RWPE1 (cell line): Measurements from ENCODE around the gene EIF3L.
A peak's percentile ranks its signal among the peaks of the same experiment; 100 is the strongest.

Experiments used
- CTCF ChIA-PET: fragments of 350-600 bp; sonication (Branson Sonifier 250); formaldehyde crosslinking; extraction: SDS; loops from one replicate; lab custom pipeline; 2021; lab: Yijun Ruan, JAX
- POLR2A ChIA-PET: fragments of 400-600 bp; formaldehyde crosslinking; extraction: SDS; loops from one replicate; lab custom pipeline; 2020; ENCODE audit warnings: antibody characterized with exemption; ENCODE audit not compliant: low non-redundant PET; lab: Yijun Ruan, JAX
- DNase-seq: peaks from one replicate; pipeline ENCODE4 v3.0.0; 2012; ENCODE audit warnings: low spot score
- H3K27ac ChIP-seq: fragments of 450-650 bp; 2 replicates; pipeline ENCODE4 v1.5.1; 2017
- CTCF ChIP-seq: fragments of 450-650 bp; conservative IDR thresholded peaks from 2 replicates; pipeline ENCODE4 v1.5.1; 2017; ENCODE audit warnings: low read depth, mild to moderate bottlenecking

The EIF3L gene

DNA sequence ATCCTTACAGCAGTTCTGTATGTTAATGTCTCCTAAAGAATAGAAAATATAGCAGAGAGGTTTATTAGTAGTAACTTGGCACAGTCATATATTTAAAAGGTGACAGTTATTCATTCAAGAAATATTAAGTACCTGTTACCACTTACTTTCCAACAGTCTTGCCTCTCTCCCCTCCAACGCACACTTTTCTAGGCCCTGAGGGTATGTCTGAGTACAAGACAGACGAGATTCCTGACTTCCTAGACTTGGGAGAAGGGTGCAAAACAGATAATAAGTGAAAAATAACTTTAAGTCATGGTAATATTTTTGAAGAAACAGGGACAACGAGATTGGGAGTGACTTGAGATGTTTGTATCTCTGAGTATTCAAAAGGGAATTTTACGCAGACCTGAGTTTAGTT lies 1.6 kb downstream of the EIF3L start:
- CTCF ChIA-PET = no interaction called here
- no peak for DNase-seq
- H3K27ac ChIP-seq = no peak overlapping the region
- POLR2A ChIA-PET = no interaction called here
- TF ChIP-seq CTCF = no peak

GRCh38 chr22:37852418-37852817 lies 3.2 kb downstream of the EIF3L start:
- CTCF ChIA-PET = no interaction called here
- TF ChIP-seq CTCF = no peak
- no peak for DNase-seq
- POLR2A ChIA-PET = no interaction called here
- no peak overlapping the region for H3K27ac ChIP-seq

DNA sequence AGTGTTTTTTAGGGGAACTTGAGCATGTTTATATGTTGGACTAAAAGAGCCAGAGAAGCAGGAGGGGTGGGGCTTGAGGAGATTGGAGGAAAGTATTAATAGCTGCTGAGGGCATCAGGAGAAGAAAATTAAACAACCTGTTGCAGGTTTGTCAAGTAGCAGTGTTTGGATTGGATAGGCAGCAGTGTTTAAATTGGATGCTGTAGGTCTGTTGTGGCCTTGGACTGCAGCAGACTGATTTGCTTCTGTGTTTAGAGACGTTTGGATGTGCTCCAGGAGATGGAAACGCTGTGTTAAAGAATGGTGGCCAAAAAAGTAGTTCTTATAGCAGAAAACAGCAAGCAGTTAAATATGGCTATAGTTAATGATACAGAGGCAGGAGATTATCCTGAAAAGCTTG lies 5.7 kb downstream of the EIF3L start:
- no peak for TF ChIP-seq CTCF
- no peak for DNase-seq
- peak overlapping the region; percentile 36; the same call in 1 of the 2 replicates for H3K27ac ChIP-seq
- CTCF ChIA-PET = no interaction called here
- POLR2A ChIA-PET = no interaction called here

GRCh38 chr22:37855462-37855861 lies 6.2 kb downstream of the EIF3L start:
- no peak for DNase-seq
- POLR2A ChIA-PET = interaction anchor here (0.5 kb wide), 1 partner anchor 79 kb away, joined by 7 read pairs; no protein-coding TSS in a partner anchor
- CTCF ChIA-PET = no interaction called here
- TF ChIP-seq CTCF = no peak
- H3K27ac ChIP-seq = no peak overlapping the region

- peak overlapping the region; percentile 37; the same call in 1 of the 2 replicates for H3K27ac ChIP-seq
- ChIA-PET CTCF (no interaction called here), POLR2A (no interaction called here)
- no peak for TF ChIP-seq CTCF
- no peak for DNase-seq
Measured at GRCh38 chr22:37860796-37861421, 11.7 kb downstream of the EIF3L start.

DNA sequence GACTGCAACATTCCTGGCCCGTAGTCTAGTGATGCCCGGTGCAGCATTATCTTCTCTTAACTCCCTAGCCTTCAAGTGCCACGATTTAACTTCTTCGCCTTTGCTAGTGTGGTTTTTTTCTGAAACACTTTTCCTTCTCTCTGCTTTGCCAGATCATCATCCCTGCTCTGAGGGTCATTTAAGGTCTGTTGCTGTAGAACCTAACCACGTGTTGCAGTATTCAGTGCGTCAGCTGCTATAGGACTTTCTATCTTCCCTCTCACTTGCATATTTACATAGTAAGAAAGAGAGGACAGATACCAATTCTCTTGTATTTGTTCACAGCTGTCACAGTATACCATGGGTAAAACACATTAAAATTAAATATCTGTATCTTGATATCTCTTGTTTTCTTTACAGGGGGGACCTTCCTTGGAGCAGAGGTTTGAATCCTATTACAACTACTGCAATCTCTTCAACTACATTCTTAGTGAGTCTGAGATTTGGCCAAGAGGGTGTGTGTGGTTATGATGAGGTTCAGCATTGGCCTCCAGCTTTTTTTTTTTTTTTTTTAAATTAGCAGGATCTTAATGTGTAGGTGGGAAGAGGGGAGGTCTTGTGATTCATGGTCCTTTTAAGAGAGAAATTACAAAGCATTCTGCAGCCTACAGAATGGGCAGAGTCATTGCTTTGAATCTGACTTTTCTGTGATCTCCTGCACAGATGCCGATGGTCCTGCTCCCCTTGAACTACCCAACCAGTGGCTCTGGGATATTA lies 13.5 kb downstream of the EIF3L start:
- POLR2A ChIA-PET = no interaction called here
- DNase-seq = no peak
- TF ChIP-seq CTCF = no peak
- no peak overlapping the region for H3K27ac ChIP-seq
- CTCF ChIA-PET = interaction anchor here (0.5 to 1.3 kb wide), 5 partner anchors 12 to 227 kb away, joined by 3 to 7 read pairs (median 4); no protein-coding TSS in a partner anchor
